ENCODE measurements around the gene ATP8A2.

- TF ChIP-seq CTCF (conservative IDR thresholded peaks at IDR 0.05), result no peak
- TF ChIP-seq EZH2 (IDR thresholded peaks at IDR 0.05; ENCODE audit: low read depth), result no peak
Observed at GRCh38 chr13:25632166-25632888, 260.6 kb downstream of the ATP8A2 start.
